Spleen (tissue), 7 donors: Measurements from ENCODE around the gene C4orf17.
"Not testable (repeated sequence)": the region's sequence is repeated elsewhere in the genome, so short reads cannot be mapped to it uniquely, and the experiment has no call there.

ENCODE experiments used
- POLR2A ChIP-seq, 3 donors: fragments of 450-650 bp; IDR thresholded peaks; one replicate each; pipeline ENCODE4 v1.5.1; 2017; ENCODE audit warnings: antibody characterized with exemption in 3 of 3, mild to moderate bottlenecking in 1 of 3
- POLR2AphosphoS5 ChIP-seq, 3 donors: sonication (generic); formaldehyde crosslinking; IDR thresholded peaks; one replicate each; pipeline ENCODE4 v1.5.1; 2017; ENCODE audit warnings: antibody characterized with exemption in 3 of 3
- TF ChIP-seq, protein P1 (sequence below), 11 experiments: fragments of 200-600 bp in 7 of 11; fragments of 450-650 bp in 4 of 11; sonication (generic) in 4 of 11; IDR thresholded peaks in 8 of 11; conservative IDR thresholded peaks in 3 of 11; 1 replicate in 7 of 11; 2 replicates in 4 of 11; pipeline versions ENCODE4 v1.4.0 to v1.8.0; 2016 to 2021; ENCODE audit warnings: antibody characterized with exemption in 11 of 11, inconsistent platforms in 4 of 11, mild to moderate bottlenecking in 1 of 11
- donor health status: DM: no; HTN: no; CAD: no; lungs with moderate emphysema.
- donor health status: DM: no; HTN: no; CAD: no.
- donor health status: DM: no; HTN: no; CAD: no.

DNA sequence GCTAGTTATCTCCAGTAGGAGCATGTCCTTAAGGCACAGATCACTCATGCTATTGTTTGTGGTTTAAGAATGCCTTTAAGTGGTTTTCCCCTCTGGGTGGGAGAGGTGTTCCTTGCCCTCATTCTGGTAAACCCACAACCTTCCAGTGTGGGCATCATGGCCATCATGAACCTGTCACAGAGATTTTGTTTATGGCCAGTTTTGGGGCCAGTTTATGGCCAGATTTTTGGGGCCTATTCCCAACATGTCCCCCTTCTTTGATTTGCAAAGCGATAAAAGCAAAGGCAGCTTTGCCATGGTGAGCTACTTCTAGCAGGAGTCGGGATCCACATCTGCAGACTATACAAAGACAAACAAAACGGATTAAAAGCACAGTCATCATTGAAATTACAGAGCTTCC, 24.2 kb upstream of the C4orf17 start:
- TF ChIP-seq POLR2A, POLR2AphosphoS5 (IDR thresholded peaks at IDR 0.05): not testable (repeated sequence)
- TF ChIP-seq, protein P1, sequence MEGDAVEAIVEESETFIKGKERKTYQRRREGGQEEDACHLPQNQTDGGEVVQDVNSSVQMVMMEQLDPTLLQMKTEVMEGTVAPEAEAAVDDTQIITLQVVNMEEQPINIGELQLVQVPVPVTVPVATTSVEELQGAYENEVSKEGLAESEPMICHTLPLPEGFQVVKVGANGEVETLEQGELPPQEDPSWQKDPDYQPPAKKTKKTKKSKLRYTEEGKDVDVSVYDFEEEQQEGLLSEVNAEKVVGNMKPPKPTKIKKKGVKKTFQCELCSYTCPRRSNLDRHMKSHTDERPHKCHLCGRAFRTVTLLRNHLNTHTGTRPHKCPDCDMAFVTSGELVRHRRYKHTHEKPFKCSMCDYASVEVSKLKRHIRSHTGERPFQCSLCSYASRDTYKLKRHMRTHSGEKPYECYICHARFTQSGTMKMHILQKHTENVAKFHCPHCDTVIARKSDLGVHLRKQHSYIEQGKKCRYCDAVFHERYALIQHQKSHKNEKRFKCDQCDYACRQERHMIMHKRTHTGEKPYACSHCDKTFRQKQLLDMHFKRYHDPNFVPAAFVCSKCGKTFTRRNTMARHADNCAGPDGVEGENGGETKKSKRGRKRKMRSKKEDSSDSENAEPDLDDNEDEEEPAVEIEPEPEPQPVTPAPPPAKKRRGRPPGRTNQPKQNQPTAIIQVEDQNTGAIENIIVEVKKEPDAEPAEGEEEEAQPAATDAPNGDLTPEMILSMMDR (IDR thresholded peaks at IDR 0.05 in 8 of 11, conservative IDR thresholded peaks at IDR 0.05 in 3 of 11), result not testable (repeated sequence)
